HT1080 (cell line): ENCODE data around the gene CEP250. TPM values are rescaled to one million over a fixed set of nuclear protein-coding genes. Genes with fewer than 3 reads are reported as not detected.
"Not testable (repeated sequence)": the region's sequence is repeated elsewhere in the genome, so short reads cannot be mapped to it uniquely, and the experiment has no call there.

Source experiments
- DNase-seq: peaks from one replicate; pipeline ENCODE4 v3.0.0-alpha.2; 2015; ENCODE audit warnings: low read depth
- total RNA-seq: library from RNA; depleted of rRNA; stranded (reverse); fragments of >200 nt; shearing (Covaris generic); gene quantifications from 2 replicates; pipeline ENCODE4 v1.2.3, GENCODE V29; 2014

Gene CEP250
- total RNA-seq, 1 experiment from 2014 or later = 51.7 TPM

DNA sequence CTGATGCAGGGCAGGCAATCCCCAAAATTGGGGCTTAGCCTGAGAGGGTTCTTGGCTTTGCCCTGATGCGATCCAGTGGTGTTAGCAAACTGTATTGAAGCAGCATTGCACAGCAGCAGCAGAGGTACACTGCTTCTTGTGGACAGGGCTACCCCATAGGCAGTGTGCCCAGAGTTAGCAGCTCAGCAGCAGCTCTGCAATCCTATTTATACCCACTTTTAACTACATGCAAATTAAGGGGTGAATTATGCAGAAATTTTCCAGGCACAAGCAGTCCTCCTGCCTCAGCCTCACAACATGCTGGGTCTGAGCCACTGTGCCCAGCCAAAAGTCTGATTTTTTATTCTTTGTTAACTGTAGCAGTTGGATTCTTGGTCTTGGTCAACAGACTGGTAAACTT, 70.2 kb downstream of the CEP250 start:
- DNase-seq = no peak

DNA sequence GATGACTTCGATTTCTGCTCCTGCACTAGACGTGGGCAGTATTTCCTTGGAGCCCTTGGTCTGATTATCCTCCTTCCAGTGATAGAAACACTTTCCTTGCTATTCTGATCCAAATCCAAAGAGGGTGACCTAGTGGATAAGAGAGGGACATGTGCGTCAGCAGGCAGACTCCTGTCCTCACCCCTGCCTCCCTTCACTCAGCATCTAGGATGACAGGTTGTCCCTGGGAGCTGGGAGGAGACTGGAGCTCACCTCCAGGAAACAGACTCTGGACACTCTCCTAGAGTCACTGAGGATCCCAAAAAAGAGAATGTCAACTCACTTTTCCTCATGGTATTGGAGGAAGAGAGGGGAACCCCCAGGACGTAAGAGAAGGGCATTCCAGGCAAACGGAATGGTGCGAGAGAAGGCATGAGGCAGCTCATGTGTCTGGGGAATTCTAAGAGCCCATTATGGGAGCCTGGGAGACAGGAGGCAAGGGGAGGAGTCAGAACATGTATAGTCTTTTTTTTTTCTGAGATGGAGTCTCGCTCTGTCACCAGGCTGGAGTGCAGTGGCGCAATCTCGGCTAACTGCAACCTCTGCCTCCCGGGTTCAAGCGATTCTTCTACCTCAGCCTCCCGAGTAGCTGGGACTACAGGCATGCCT, 71.8 kb downstream of the CEP250 start:
- DNase-seq = no peak

DNA sequence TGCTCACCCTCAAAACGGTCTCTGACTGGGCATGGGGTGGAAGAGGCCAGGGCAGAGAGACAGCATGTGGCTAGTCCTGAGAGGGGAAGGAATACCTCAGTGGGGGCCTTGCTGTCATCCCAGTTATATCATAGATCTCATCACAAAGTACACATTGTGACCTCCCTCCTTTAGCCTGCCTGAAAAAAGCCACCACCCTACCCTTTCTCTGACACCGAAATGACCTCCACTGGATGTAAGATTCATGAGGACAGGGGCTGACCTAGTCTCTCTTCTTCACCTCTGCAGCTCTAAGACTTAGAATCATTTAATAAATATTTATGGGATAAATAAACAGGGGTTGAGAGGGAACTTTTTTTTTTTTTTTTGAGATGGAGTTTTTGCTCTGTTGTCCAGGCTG, 74.2 kb downstream of the CEP250 start, which contains the start of gene C20orf173:
TSS of gene C20orf173 (minus strand) at position 101 of the 400 bp plus-strand sequence. CDS start 279 bp downstream, outside the sequence.
- no peak for DNase-seq

DNA sequence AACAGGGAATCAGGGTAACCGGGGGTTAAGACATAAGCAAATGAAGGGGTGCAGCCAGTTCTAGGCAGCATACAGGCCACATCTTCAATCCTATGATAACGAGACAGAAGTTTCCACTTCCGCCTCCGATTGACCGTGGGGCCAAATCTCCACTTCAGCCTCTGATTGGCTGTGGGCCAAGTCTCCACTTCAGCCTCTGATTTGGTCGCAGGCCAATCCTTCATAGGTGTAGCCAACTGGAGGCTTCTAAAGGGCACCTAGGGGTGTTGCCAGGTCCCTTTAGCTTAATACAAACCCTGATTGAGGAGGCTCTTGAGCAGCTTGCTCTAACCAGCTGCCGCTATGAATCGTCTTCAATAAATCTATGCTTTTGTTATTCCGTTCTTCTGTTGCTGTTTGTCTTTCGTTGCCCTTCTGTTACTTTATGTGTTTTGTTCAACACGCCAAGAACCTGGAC, 84.4 kb downstream of the CEP250 start:
- no peak for DNase-seq

DNA sequence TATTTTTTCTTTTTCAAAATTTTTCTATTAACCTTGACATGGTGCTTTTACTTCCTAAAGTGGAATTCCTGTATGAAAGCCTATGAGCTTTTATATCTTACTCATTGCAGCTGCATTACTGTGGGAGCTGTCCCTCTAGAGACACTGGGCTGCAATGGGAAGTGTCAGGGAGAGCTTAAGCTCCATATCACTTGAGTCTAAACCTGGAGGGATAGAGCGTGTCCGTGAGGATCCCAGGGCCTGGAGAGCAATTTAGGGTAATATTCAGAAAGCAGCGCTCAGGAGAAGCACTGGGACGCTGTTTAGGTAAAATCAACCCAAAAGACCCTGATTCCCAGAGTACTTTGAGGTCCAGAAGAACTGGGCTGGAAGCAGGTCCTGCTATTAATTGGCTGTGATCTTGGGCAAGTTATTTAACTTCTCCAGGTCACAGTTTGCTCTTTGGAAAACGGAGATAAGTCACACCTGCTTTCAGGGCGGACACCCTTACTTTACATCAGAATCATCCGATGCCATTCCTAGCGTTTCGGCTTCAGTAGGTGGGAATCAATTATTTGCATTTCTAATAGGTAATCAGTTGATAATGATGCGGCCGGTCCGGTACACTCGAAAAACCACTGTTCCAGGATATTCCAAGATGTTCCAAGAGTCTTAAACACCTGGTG, 85.9 kb downstream of the CEP250 start:
- DNase-seq = no peak

DNA sequence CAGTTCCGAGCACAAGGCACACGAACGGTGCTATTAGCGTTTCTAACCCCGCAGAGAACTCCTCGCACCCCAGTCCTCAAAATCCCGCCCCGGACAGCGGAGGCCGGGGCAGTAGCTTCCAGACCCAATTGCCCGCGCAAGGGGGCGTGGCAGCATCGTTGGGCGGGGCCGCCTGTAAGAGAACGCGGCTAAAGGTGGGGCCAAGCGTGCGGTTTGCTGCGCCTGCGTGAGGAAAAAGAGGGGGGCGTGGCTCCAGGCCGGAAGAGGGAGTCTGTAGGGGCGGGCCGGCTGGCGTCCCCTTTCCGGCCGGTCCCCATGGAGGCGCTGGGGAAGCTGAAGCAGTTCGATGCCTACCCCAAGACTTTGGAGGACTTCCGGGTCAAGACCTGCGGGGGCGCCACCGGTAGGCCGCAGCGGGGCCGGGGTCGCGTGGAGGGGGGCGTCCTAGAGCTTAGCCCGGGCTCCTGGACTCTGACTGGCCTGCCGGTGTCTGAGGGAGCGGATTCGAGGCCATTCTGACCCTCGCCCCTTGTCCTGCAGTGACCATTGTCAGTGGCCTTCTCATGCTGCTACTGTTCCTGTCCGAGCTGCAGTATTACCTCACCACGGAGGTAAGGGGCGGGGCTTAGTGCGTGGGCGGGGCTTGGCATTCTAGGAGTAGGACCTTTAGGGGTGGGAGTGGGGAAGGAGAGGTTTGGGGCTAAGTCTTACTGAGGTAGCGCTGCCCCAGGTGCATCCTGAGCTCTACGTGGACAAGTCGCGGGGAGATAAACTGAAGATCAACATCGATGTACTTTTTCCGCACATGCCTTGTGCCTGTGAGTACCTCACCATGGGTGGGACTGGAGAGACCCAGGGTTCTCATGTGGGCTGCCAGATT, 86.6 kb downstream of the CEP250 start, which contains the start of gene ERGIC3:
TSS of gene ERGIC3 (plus strand) at position 296 of the 880 bp plus-strand sequence. CDS start at position 316, 20 bp downstream.
- peak; percentile 93 for DNase-seq

DNA sequence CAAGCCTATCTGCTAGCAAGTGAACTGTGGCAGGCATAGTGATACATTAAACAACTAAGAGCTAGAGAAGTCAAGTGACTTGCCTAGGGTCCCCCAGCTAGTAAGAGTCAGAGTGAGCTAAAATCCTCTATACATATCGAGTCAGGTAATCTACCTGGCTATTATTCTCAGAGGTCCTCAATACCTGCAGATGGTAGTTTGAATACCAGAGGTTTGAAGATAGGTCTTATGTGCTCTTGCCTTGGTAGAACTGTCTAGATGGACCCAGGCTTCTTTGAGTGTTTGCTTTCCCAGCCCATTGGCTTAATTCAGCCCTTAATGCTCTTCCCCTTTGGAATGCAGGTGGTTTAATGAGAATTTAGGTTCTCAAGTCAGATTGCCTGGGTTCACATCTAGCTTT, 87.6 kb downstream of the CEP250 start:
- no peak for DNase-seq

DNA sequence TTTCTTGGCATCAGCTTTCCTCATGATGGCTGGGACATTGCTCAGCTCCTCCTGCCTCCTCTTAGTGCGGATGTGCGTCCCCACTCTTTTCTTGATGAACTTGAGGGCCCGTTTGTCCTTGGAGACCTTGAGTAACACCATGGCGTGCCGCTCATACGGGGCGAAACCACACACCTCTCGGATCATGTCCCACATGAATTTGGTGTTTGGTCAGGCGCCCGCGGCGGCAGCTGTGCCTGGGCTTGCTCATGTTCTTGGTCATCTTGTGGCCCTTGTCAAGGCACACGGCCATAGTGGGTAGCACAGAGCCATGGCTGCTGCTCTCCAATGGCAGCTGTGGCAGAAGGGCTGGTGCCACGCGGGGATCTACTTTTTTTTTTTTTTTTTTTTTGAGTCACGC, 89.0 kb downstream of the CEP250 start:
- no peak for DNase-seq

DNA sequence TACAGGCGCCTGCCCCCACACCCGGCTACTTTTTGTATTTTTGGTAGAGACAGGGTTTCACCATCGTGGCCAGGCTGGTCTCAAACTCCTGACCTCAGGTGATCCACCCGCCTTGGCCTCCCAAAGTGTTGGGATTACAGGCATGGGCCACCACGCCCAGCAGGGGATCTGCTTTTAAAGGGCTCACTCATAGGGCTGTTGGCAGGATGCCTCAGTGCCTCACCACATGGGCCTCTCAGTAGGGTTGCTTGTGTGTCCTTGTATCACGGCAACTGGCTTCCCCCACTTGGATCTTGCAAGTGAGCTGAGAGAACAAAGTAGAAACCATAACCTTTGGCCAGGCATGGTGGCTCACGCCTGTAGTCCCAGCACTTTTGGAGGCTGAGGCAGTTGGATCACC, 89.5 kb downstream of the CEP250 start:
- DNase-seq = peak; percentile 65

DNA sequence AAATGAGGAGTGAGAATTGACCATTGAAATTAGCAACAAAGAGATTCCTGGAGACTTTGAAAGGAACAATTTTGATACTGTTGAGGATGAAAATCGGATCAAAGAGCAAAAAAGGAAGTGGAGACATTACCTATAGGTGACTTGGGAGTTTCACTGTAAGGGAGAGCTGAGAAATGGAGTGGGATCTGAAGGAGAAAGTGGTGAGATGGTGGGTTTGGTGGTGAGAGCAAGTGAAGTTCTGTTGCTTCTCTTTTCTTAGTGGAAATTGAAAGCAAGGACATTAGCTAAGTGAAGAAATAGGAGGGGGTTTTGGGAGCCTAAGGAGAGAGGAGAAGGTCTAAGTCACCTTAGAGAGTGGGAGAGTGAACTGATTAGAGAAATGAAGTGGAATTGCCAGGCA, 90.7 kb downstream of the CEP250 start:
- no peak for DNase-seq

DNA sequence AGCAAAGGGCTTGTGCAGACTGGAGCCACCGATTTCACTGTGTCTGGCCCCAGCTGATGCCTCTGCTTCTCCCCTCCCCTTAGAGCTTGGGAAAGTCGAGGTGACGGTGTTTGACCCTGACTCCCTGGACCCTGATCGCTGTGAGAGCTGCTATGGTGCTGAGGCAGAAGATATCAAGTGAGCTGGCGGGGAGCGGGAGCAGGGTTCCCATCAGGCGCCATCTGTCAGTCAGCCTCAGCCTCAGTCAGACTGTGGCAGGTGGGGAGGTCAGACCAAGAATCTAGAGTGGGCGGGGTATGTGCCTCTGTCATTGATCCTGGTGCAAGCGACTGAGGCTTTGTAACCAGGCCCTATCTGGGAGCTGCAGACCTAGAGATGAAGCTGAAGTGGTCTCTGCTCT, 91.9 kb downstream of the CEP250 start:
- DNase-seq = no peak

DNA sequence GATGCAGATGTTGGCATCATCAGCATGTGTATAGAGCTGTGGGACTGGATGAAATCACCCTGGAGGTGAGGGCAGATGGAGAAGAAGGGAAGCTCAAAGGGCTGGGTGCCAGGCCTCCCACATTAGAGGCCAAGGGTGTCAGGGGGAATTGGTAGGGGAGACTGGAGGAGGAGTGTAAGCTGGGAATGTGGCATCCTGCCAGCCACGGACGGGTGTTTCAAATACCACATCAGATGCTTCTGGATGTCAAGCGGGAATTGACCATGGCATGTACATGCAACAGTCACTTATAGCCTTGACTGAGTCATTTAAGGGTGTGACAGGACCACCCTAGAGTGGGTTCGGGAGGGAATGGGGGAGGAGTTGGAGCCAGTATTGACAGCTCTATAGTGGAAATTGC, 96.1 kb downstream of the CEP250 start:
- DNase-seq = no peak

DNA sequence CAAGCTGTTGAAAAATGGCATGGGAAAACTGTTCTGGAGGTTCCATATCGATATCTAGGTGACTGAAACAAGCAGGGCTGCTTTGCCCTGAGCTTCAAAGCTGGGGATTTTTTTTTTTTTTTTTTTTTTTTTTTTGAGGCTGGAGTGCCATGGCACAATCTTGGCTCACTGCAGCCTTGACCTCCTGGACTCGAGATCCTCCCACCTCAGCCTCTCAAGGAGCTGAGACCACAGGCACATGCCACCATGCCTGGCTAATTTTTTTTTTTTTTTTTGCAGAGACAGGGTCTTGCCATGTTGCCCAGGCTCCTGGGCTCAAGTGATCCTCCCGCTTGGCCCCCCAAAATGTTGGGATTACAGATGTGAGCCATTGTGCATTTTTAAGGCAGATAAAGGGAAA, 97.5 kb downstream of the CEP250 start:
- no peak for DNase-seq

DNA sequence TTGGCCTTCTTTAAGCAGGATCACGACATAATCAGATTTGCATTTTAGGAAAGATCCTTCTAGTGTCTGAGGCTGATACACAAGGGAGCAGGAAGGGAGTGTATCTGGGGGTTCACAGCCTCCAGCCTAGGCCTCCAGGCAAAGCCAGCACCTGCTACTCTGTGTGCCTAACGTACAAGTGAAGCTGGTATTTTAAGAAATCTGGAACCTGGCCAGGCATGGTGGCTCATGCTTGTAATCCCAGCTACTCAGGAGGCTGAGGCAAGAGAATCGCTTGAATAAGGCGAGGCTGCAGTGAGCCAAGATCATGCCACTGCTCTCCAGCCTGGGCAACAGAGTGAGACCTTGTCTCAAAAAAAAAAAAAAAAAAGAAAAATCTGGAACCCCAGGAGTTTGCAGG, 100.1 kb downstream of the CEP250 start:
- not testable (repeated sequence) for DNase-seq

DNA sequence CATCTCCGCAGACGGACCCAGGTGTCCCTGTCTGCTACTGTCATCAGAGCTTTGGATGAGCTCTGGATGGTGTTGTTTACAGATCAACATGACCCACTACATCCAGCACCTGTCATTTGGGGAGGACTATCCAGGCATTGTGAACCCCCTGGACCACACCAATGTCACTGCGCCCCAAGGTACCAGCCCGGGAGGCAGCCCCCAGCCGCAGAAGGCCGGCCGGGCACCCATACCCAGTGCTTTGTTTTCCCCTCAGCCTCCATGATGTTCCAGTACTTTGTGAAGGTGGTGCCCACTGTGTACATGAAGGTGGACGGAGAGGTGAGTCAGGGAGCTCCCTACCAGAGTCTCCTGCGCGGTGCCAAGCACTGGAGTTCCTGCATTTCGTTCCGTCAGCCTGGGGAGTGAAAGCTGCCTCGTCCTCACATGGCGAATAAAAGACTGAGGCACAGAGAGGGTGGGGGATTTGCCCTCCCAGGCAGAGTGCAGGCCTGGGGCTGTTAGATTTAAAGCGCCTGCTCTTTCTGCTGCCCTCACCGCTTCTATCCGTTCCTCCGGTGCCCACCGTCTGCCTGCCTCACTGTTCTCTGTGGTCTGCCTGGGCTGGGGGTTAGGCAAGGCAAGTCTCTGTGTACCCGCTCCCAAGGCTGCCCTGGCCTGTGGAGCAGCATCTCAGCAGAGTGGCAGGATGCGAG, 100.7 kb downstream of the CEP250 start:
- no peak for DNase-seq

DNA sequence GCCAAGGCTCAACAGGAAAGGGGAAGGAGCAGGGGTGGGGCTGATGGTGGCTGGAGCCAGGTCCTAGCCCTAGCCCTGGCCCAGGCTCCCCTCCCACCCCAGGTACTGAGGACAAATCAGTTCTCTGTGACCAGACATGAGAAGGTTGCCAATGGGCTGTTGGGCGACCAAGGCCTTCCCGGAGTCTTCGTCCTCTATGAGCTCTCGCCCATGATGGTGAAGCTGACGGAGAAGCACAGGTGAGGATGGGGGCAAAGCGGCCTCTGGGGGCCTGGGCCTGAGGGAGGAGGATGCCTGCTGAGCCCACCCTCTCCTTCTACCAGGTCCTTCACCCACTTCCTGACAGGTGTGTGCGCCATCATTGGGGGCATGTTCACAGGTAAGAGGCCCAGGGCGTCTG, 101.5 kb downstream of the CEP250 start:
- DNase-seq = no peak

DNA sequence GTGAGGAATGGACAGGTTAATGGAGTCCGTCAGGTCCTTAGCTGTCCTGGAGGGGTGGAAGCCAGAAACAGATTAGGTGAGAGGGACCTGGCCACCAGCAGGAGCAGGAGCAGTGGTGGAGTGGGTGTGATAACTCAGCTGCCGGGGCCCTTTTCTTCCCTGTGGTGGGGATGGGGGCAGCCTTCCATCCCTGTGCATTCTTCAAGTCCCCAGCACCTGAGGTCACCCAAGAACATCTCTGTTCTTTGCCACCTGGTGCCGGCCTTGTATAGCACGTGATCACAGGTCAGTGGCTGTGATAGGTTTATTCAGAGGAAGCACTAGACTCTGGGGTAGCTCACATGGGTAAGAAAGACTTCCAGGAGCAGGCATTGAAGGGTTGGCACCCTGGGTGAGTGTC, 103.1 kb downstream of the CEP250 start:
- no peak for DNase-seq

DNA sequence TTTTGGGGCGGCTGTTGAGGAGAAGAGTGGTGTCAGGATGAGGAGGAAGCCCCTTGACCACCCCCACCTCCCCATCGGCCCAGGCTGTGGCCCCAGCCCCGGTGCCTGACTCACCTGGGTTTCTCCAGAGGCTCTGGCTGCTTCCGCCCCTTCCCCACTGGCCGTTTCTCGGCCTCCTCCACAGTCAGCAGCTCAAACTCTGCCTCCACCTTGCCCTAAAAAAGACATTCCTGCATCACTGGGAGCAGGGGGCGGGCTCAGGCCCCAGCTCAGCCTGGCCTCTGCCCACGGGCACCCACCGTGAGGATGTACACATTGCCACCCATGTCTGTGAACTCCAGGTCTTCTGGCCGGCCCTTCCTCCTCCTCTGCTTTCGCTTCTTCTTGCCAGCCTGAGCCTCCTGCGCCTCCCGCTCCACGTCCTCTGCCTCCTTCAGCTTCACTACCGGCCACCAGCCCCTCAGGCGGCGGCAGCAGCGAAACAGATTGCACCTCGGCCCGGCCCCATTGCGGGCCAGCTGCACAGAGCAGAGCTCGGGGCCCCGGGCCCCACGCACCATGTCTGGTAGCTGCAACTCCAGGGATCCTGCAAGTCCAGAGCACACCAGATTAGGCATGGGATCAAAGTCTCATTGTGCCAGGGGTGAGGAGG, 103.8 kb downstream of the CEP250 start:
- no peak for DNase-seq

DNA sequence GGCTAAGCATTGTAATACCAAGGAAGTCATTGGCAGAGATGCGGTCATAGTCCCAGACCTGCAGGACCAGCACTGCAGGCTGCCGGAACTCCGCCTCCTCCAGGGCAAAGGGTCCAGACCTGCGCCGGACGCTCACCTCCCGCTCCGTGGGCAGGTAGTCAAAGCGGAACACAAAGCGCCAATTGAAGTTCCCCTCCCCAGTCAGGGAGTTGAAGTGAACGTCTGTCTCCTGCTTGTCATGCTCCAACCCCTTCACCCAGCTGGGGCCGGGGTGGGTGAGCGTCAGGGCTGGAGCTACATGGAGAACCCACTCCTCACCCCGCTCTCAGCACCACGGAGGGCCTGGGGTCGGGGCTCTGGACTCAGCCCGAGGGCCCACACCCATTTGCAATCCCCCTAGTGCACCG, 104.7 kb downstream of the CEP250 start:
- no peak for DNase-seq

DNA sequence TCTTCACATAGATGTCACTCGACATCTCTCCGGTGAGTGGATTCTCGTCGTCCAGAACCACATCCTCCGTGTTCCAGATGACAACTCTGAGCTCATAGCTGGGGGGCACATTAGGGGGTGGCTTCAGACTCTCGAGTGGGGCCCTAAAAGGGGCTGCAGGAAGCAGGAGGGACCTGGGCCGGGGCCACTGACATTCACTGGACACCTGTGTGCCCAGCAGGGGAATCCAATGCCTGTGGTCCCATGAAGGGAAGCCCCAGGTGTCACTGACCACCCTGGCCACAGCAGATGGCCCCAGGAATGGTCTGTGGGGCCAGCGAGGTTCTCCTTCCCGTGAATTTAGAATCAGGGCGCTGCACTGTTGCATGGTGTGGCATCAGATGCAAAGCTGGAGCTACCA, 105.1 kb downstream of the CEP250 start:
- no peak for DNase-seq

DNA sequence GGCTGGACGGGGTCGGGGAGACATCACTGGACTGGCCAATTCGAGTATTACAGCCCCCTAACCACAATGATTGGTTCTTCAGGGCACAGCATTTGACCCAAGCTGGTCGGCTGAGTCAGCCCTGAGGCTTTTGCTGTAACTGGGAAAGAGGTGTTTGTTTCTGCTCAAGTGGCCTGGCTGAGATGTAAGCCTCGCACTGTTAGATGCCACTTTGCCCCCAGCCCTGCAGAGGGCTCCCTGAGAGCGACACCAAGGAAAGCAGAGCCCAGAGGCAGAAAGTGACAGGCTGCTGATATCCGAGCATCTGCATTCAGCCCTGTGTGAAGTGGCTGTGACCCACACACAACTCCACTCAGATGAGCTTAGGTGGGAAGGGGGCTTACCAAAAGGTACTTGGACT, 105.9 kb downstream of the CEP250 start:
- peak; percentile 81 for DNase-seq
